HG02763 (cell line): ENCODE measurements around the gene HDGF.

Experiments
- ATAC-seq: cut with Tn5 transposase; IDR thresholded peaks from one replicate; pipeline ENCODE4 v1.9.1; 2021; ENCODE audit warnings: mild to moderate bottlenecking, moderate library complexity; ENCODE audit not compliant: unreplicated experiment

HDGF gene

GRCh38 chr1:156703336-156703735 is 48.1 kb downstream of the HDGF start:
- no peak for ATAC-seq

- ATAC-seq: no peak
Observed at GRCh38 chr1:156700736-156701531, 50.5 kb downstream of the HDGF start.

GRCh38 chr1:156698995-156699394 is 52.5 kb downstream of the HDGF start:
- no peak for ATAC-seq

- ATAC-seq: no peak
Observed at GRCh38 chr1:156697481-156697880, 54.0 kb downstream of the HDGF start.

- no peak for ATAC-seq
Observed at GRCh38 chr1:156696755-156697154, 54.7 kb downstream of the HDGF start.

- no peak for ATAC-seq
Observed at GRCh38 chr1:156694690-156694962, 56.8 kb downstream of the HDGF start.

- no peak for ATAC-seq
Observed at GRCh38 chr1:156693848-156694689, 57.4 kb downstream of the HDGF start.

GRCh38 chr1:156692925-156693847 is 58.3 kb downstream of the HDGF start:
- ATAC-seq: no peak

- no peak for ATAC-seq
Observed at GRCh38 chr1:156692441-156692924, 59.0 kb downstream of the HDGF start.
